Activated naive CD4-positive, alpha-beta T cell treated with anti-CD3 and anti-CD28 coated beads, Interleukin-2, amount 50 U/mL, for 24 hours (primary cell): ENCODE data around the gene KIZ.

Experiments used
- H3K27ac Mint-ChIP-seq: one replicate; pipeline ENCODE4 v1.8.0; 2021; ENCODE audit warnings: mild to moderate bottlenecking, mixed read lengths
- H3K27me3 Mint-ChIP-seq: one replicate; pipeline ENCODE4 v1.8.0; 2021; ENCODE audit warnings: mixed read lengths
- H3K36me3 Mint-ChIP-seq: one replicate; pipeline ENCODE4 v1.8.0; 2021; ENCODE audit warnings: mixed read lengths
- H3K4me1 Mint-ChIP-seq: one replicate; pipeline ENCODE4 v1.8.0; 2021; ENCODE audit warnings: mixed read lengths
- H3K4me3 Mint-ChIP-seq: one replicate; pipeline ENCODE4 v1.8.0; 2021; ENCODE audit warnings: mild to moderate bottlenecking, mixed read lengths
- H3K9me3 Mint-ChIP-seq: one replicate; pipeline ENCODE4 v1.8.0; 2021; ENCODE audit warnings: mixed read lengths

Gene KIZ

GRCh38 chr20:21124190-21124589 lies 1.7 kb upstream of the KIZ start:
- Mint-ChIP-seq H3K27me3 (peaks cover 4% of the 10 kb centered on the region), H3K4me1 (peaks cover 16% of the 10 kb centered on the region), H3K27ac (no peak overlapping the region), H3K4me3 (no peak overlapping the region), H3K9me3 (no peaks in the 10 kb centered on the region), H3K36me3 (peaks cover 6% of the 10 kb centered on the region)

GRCh38 chr20:21125072-21125848 lies 622 bp upstream of the KIZ start:
- Mint-ChIP-seq H3K36me3 (peaks cover 8% of the 10 kb centered on the region), H3K27ac (peak overlapping the region; percentile 87), H3K9me3 (no peaks in the 10 kb centered on the region), H3K4me1 (peaks cover 16% of the 10 kb centered on the region), H3K27me3 (peaks cover 4% of the 10 kb centered on the region), H3K4me3 (peak overlapping the region; percentile 92)

- H3K9me3 Mint-ChIP-seq, result no peaks in the 10 kb centered on the region
- peak overlapping the region; percentile 92 for H3K4me3 Mint-ChIP-seq
- H3K27me3 Mint-ChIP-seq, result no peaks in the 10 kb centered on the region
- peaks cover 6% of the 10 kb centered on the region for H3K36me3 Mint-ChIP-seq
- peaks cover 16% of the 10 kb centered on the region for H3K4me1 Mint-ChIP-seq
- peak overlapping the region; percentile 89 for H3K27ac Mint-ChIP-seq
Observed at GRCh38 chr20:21126581-21126870, 644 bp downstream of the KIZ start.

GRCh38 chr20:21127201-21127981 lies 1.5 kb downstream of the KIZ start:
- Mint-ChIP-seq H3K36me3 (peaks cover 6% of the 10 kb centered on the region), H3K9me3 (no peaks in the 10 kb centered on the region), H3K27me3 (no peaks in the 10 kb centered on the region), H3K27ac (no peak overlapping the region), H3K4me3 (peak overlapping the region; percentile 92), H3K4me1 (peaks cover 16% of the 10 kb centered on the region)

GRCh38 chr20:21129861-21130260 lies 4.0 kb downstream of the KIZ start:
- H3K4me1 Mint-ChIP-seq, result peaks cover 16% of the 10 kb centered on the region
- no peak overlapping the region for H3K4me3 Mint-ChIP-seq
- H3K9me3 Mint-ChIP-seq, result no peaks in the 10 kb centered on the region

GRCh38 chr20:21133404-21133803 lies 7.5 kb downstream of the KIZ start:
- no peaks in the 10 kb centered on the region for H3K4me1 Mint-ChIP-seq
- no peaks in the 10 kb centered on the region for H3K9me3 Mint-ChIP-seq
- peaks cover 20% of the 10 kb centered on the region for H3K36me3 Mint-ChIP-seq
- no peak overlapping the region for H3K27ac Mint-ChIP-seq
- H3K4me3 Mint-ChIP-seq, result no peak overlapping the region
- H3K27me3 Mint-ChIP-seq, result no peaks in the 10 kb centered on the region

More at GRCh38 chr20:21129861-21130260, 4.0 kb downstream of the KIZ start:
- no peaks in the 10 kb centered on the region for H3K27me3 Mint-ChIP-seq
- H3K27ac Mint-ChIP-seq, result no peak overlapping the region
- peaks cover 8% of the 10 kb centered on the region for H3K36me3 Mint-ChIP-seq

GRCh38 chr20:21133917-21134622 lies 8.2 kb downstream of the KIZ start:
- H3K27me3 Mint-ChIP-seq, result no peaks in the 10 kb centered on the region
- peaks cover 22% of the 10 kb centered on the region for H3K36me3 Mint-ChIP-seq
- H3K4me3 Mint-ChIP-seq, result no peak overlapping the region
- H3K4me1 Mint-ChIP-seq, result no peaks in the 10 kb centered on the region
- H3K9me3 Mint-ChIP-seq, result no peaks in the 10 kb centered on the region
- no peak overlapping the region for H3K27ac Mint-ChIP-seq

- Mint-ChIP-seq H3K4me1 (no peaks in the 10 kb centered on the region), H3K9me3 (no peaks in the 10 kb centered on the region), H3K4me3 (no peak overlapping the region), H3K27me3 (no peaks in the 10 kb centered on the region), H3K36me3 (peaks cover 26% of the 10 kb centered on the region), H3K27ac (no peak overlapping the region)
Observed at GRCh38 chr20:21134883-21135493, 9.1 kb downstream of the KIZ start.

- no peak overlapping the region for H3K27ac Mint-ChIP-seq
- H3K36me3 Mint-ChIP-seq, result peaks cover 26% of the 10 kb centered on the region
- H3K4me3 Mint-ChIP-seq, result no peak overlapping the region
- no peaks in the 10 kb centered on the region for H3K9me3 Mint-ChIP-seq
- H3K4me1 Mint-ChIP-seq, result no peaks in the 10 kb centered on the region
- H3K27me3 Mint-ChIP-seq, result no peaks in the 10 kb centered on the region
Observed at GRCh38 chr20:21136015-21136732, 10.3 kb downstream of the KIZ start.

GRCh38 chr20:21137078-21137477 lies 11.2 kb downstream of the KIZ start:
- Mint-ChIP-seq H3K9me3 (no peaks in the 10 kb centered on the region), H3K4me1 (no peaks in the 10 kb centered on the region), H3K27ac (no peak overlapping the region), H3K36me3 (peaks cover 30% of the 10 kb centered on the region), H3K4me3 (no peak overlapping the region), H3K27me3 (no peaks in the 10 kb centered on the region)

GRCh38 chr20:21139881-21140566 lies 14.1 kb downstream of the KIZ start:
- H3K4me1 Mint-ChIP-seq, result no peaks in the 10 kb centered on the region
- H3K27me3 Mint-ChIP-seq, result no peaks in the 10 kb centered on the region
- no peaks in the 10 kb centered on the region for H3K9me3 Mint-ChIP-seq
- H3K4me3 Mint-ChIP-seq, result no peak overlapping the region
- H3K36me3 Mint-ChIP-seq, result peaks cover 29% of the 10 kb centered on the region
- no peak overlapping the region for H3K27ac Mint-ChIP-seq

- no peaks in the 10 kb centered on the region for H3K4me1 Mint-ChIP-seq
- H3K36me3 Mint-ChIP-seq, result peaks cover 30% of the 10 kb centered on the region
- no peaks in the 10 kb centered on the region for H3K27me3 Mint-ChIP-seq
- H3K27ac Mint-ChIP-seq, result no peak overlapping the region
- H3K4me3 Mint-ChIP-seq, result no peak overlapping the region
- H3K9me3 Mint-ChIP-seq, result no peaks in the 10 kb centered on the region
Observed at GRCh38 chr20:21141825-21142224, 15.9 kb downstream of the KIZ start.

GRCh38 chr20:21143194-21143890 lies 17.5 kb downstream of the KIZ start:
- Mint-ChIP-seq H3K27me3 (no peaks in the 10 kb centered on the region), H3K4me1 (no peaks in the 10 kb centered on the region), H3K36me3 (peaks cover 31% of the 10 kb centered on the region), H3K9me3 (no peaks in the 10 kb centered on the region), H3K4me3 (no peak overlapping the region), H3K27ac (no peak overlapping the region)

GRCh38 chr20:21145424-21145823 lies 19.5 kb downstream of the KIZ start:
- Mint-ChIP-seq H3K27ac (no peak overlapping the region), H3K4me3 (no peak overlapping the region), H3K36me3 (peaks cover 21% of the 10 kb centered on the region), H3K9me3 (no peaks in the 10 kb centered on the region), H3K27me3 (no peaks in the 10 kb centered on the region), H3K4me1 (no peaks in the 10 kb centered on the region)
